Spleen (tissue), 7 donors: ENCODE results near the gene OS9.

ENCODE experiments used
- CTCF ChIP-seq, 11 experiments: fragments of 200-600 bp in 7 of 11; fragments of 450-650 bp in 4 of 11; sonication (generic) in 4 of 11; IDR thresholded peaks in 8 of 11; conservative IDR thresholded peaks in 3 of 11; 1 replicate in 7 of 11; 2 replicates in 4 of 11; pipeline versions ENCODE4 v1.4.0 to v1.8.0; 2016 to 2021; ENCODE audit warnings: antibody characterized with exemption in 11 of 11, inconsistent platforms in 4 of 11, mild to moderate bottlenecking in 1 of 11
- POLR2A ChIP-seq, 3 donors: fragments of 450-650 bp; IDR thresholded peaks; one replicate each; pipeline ENCODE4 v1.5.1; 2017; ENCODE audit warnings: antibody characterized with exemption in 3 of 3, mild to moderate bottlenecking in 1 of 3
- donor health status: DM: no; HTN: no; CAD: no; lungs with moderate emphysema.
- donor health status: DM: no; HTN: no; CAD: no.
- donor health status: DM: no; HTN: no; CAD: no.

- TF ChIP-seq CTCF (IDR thresholded peaks at IDR 0.05 in 8 of 11, conservative IDR thresholded peaks at IDR 0.05 in 3 of 11) (no peak), POLR2A (IDR thresholded peaks at IDR 0.05) (no peak)
Observed at GRCh38 chr12:57720606-57721595, 27.0 kb downstream of the OS9 start.
